Fibroblast of villous mesenchyme (primary cell): Measurements from ENCODE around the gene PLXNA1. TPM values are rescaled to one million over a fixed set of nuclear protein-coding genes. Genes with fewer than 3 reads are reported as not detected.

Experiments used
- DNase-seq: peaks from one replicate; pipeline ENCODE4 v3.0.0-alpha.2; 2010; ENCODE audit warnings: low read depth
- H3K4me3 ChIP-seq: 2 replicates; pipeline ENCODE4 v1.5.1; 2011; ENCODE audit warnings: low read depth, mild to moderate bottlenecking, low read length
- total RNA-seq: library from RNA; depleted of rRNA; stranded (reverse); fragments of >200 nt; gene quantifications from 2 replicates; pipeline ENCODE4 v1.2.3, GENCODE V29; 2012
- TF ChIP-seq, protein P1 (sequence below): IDR thresholded peaks from 2 replicates; pipeline ENCODE4 v1.5.1; 2012; ENCODE audit warnings: low read depth, mild to moderate bottlenecking, low read length; ENCODE audit not compliant: insufficient read depth

PLXNA1 gene
- total RNA-seq, 1 donor, result 63.0 TPM

DNA sequence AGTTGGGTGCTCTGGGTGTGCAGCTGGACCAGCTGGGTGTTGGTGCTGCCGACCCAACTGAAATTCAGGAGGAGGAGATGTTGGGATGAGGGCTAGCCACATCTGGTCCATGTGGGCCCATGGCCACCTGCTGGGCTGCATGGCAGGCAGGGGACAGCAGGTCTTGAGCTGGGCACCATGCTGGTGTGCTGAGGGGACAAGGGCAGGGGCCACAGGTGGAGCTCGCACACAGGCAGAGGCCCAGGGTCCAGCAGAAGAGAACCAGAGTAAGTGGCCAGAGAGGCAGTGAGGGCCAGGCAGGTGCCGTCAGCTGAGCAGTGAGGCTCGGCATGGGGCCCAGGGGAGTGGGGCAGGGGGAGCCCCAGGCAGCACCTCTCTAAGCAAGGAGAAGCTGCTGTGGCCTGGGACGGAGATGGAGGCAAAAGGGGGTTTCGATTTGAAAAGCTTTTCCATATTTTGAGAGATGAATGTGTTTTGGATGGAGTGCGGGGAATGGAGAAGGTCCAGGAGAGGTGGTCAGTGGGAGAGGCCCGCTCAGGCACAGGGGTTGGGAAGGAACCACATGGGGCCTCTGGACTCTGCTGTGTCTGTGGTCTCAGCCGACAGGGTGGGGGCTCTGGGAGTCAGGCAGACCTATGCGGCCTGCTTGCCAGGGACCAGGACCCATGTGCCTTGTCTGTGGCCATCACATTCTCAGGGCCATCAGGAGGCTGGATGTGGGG is 30.5 kb upstream of the PLXNA1 start:
- TF ChIP-seq, protein P1, sequence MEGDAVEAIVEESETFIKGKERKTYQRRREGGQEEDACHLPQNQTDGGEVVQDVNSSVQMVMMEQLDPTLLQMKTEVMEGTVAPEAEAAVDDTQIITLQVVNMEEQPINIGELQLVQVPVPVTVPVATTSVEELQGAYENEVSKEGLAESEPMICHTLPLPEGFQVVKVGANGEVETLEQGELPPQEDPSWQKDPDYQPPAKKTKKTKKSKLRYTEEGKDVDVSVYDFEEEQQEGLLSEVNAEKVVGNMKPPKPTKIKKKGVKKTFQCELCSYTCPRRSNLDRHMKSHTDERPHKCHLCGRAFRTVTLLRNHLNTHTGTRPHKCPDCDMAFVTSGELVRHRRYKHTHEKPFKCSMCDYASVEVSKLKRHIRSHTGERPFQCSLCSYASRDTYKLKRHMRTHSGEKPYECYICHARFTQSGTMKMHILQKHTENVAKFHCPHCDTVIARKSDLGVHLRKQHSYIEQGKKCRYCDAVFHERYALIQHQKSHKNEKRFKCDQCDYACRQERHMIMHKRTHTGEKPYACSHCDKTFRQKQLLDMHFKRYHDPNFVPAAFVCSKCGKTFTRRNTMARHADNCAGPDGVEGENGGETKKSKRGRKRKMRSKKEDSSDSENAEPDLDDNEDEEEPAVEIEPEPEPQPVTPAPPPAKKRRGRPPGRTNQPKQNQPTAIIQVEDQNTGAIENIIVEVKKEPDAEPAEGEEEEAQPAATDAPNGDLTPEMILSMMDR, result no peak
- DNase-seq, result no peak
- H3K4me3 ChIP-seq, result no peak overlapping the region

DNA sequence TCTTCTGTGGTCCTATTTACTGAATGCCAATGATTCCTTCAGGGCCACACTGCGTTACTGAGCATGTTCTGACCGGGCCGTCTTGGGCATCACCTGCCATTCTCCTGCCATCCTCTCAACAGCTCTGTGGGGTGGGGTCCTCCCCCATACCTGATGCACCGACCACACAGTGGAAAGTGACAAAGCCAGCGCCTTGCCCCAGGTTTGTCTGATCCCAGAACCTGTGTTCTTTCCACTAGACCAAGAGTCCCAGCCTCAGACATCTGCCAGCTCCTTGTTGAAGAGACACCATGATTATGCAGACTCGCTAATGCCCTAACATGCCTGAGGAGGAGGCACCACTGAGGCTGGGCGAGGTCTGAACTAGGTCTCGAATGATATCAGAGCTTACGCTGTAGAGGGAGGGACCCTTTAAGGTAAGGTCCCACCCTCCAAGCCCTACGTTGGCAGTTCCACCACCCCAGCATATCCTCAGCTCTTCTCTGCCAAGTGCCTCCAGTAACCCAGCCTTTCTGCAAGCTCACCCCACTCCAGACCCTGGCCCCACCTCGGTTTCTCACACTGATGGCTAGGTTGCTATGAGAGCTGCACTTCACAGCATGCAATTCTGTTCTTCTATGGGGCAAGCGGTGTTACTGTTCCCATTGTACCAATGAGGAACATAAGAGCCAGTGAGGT is 29.8 kb upstream of the PLXNA1 start:
- H3K4me3 ChIP-seq, result no peak overlapping the region
- no peak for DNase-seq
- TF ChIP-seq, protein P1, result no peak

DNA sequence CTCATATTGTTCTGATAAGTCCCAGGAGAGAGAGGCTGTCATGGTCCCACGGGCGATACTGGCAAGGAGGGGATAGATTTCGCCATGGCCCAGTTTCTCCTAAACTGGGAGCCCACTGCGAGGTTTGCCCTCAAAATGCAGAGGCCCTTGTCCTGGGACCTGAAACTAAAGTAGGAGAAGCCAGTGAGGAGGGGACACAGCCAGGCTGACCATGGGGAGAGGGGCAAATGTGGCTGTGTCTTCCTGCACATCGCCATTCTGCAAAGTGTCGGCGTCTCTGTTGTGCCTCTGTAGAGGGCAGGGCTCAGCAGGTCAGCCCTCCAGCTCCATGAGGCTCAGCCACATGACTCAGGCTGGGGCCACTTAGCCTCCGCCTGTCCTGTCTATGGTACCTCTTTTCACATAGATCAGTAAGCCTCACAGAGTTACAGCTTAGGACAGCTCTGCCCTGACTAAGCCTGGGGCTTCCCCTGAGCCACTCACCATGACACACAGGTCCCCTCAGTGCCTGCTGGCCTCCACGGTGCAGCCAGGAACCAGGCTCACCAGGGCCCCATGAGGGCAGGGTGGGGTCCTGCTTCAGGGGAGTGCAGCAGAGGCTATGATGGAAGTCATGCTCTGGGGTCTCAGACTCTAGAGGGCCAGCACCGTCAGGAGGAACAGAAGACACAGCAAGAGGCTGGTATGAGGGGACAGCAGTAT is 28.6 kb upstream of the PLXNA1 start:
- DNase-seq, result no peak
- H3K4me3 ChIP-seq, result no peak overlapping the region
- TF ChIP-seq, protein P1, result no peak

DNA sequence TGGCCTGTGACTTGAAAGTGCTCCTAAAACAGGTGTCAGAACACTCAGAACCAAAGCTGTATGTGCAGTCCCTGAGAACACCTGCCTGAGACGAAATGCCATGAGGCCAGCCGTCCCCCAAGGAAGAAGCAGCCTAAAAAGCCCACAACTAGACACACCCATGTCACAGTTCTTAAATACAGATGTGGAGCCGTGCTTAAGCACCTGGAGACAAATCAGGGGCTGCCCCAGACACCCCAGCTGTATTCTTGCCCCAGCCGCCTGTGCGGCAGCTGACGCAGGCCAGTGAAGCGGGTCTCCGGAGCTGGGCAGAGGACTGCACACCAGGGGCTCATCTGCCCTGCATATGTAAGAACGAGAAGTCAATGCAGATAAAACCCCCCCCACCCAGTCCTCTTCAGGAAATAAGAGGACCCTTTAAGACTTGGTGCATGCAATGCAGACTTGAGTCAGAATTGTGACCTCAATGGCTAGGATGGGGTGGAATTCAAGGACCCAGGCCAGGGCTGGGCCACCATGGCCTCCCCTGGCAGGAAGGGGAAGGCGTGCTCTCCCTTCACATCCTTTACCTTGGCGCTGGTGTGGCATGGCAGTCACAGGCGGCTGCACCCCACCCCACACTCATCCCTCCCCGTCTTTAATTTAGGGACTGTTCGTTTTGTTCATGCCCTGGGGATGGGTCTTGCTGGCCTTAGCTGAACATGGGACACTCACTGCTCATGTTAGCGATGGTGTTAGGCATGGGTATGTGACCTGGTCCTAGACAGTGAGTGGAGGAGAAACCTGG is 27.7 kb upstream of the PLXNA1 start:
- DNase-seq, result no peak
- TF ChIP-seq, protein P1, result no peak
- H3K4me3 ChIP-seq, result no peak overlapping the region

DNA sequence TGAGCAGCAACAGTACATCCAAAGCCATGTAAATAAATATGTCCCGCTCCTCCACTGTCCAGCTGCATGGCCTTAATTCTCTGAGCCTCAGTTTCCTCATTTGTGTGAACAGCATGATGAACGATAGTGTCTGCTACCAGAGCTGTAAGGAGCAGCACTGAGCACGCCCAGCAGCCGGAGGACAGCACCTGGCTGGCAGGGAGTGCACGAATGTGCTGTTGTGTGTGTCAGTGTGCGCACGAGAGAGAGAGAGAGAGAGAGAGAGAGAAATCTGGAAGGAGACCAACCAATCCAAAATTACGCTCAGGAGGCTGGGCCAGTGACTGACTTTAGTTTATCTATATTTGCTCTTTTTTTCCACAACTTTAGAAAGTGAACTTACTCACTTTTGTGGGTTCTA is 26.6 kb upstream of the PLXNA1 start:
- no peak overlapping the region for H3K4me3 ChIP-seq
- TF ChIP-seq, protein P1, result no peak
- no peak for DNase-seq

DNA sequence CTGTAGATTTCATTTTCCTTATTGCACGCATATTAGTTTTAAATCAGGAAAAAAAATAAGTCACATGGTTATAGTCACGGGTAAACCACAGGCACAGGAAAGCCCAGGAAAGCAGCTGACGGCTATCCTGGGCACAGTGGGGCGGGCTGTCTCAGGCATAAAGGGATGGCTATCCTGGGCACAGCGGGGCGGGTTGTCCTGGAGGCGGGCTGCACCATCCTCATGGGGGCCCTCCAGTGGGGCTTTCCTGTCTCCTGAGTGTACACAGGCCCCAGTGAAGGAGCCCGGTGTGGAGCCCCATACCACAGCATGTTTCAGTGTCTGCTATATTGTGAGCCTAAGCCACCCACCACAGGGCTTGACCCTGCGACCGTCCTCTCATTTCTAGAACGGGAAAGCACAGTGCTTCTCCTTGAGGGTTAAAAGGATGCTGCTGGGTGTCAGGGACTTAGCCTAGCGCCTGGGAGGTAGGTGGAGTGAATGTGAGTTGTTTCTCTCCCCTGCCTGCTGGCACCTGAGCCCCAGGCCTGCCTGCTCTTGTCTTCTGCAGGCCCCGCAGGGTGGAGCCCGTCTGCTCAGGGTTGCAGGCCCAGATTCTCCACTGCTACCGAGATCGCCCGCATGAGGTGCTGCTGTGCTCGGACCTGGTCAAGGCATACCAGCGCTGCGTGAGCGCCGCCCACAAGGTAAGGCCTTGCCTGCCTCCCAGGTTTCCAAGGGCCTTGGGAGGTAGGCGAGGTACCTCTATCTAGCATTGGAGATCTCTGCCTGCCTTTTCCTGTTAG is 25.9 kb upstream of the PLXNA1 start:
- no peak for DNase-seq
- TF ChIP-seq, protein P1, result no peak
- H3K4me3 ChIP-seq, result no peak overlapping the region
